Measurements from ENCODE around the gene DOK4.

The DOK4 gene

GRCh38 chr16:57485916-57486857 is at the start of gene DOK4:
Gene DOK4, minus strand, starts transcription at chr16:57486493. Its CDS starts 6,986 bp downstream, at chr16:57479507.
- DNase-seq (ENCODE audit: low spot score) = peak; percentile 68

GRCh38 chr16:57535680-57536305 is 49.5 kb upstream of the DOK4 start:
- DNase-seq (ENCODE audit: low spot score) = peak; percentile 71

- DNase-seq (ENCODE audit: low spot score) = no peak
These were observed 48.8 kb upstream of the DOK4 start for GRCh38 chr16:57534881-57535658.

GRCh38 chr16:57534337-57534880 is 48.1 kb upstream of the DOK4 start:
- no peak for DNase-seq (ENCODE audit: low spot score)

GRCh38 chr16:57533431-57534336 is 47.4 kb upstream of the DOK4 start:
- DNase-seq (ENCODE audit: low spot score) = no peak

GRCh38 chr16:57532266-57532625 is 46.0 kb upstream of the DOK4 start:
- no peak for DNase-seq (ENCODE audit: low spot score)

GRCh38 chr16:57531635-57532265 is 45.5 kb upstream of the DOK4 start:
- DNase-seq (ENCODE audit: low spot score) = no peak

- no peak for DNase-seq (ENCODE audit: low spot score)
These were observed 44.9 kb upstream of the DOK4 start for GRCh38 chr16:57531253-57531575.

GRCh38 chr16:57530522-57531252 is 44.4 kb upstream of the DOK4 start:
- no peak for DNase-seq (ENCODE audit: low spot score)

- DNase-seq (ENCODE audit: low spot score) = no peak
These were observed 43.8 kb upstream of the DOK4 start for GRCh38 chr16:57530104-57530521.

- DNase-seq (ENCODE audit: low spot score) = no peak
These were observed 43.3 kb upstream of the DOK4 start for GRCh38 chr16:57529391-57530103.

- no peak for DNase-seq (ENCODE audit: low spot score)
These were observed 42.5 kb upstream of the DOK4 start for GRCh38 chr16:57528499-57529390.

GRCh38 chr16:57527610-57528360 is 41.5 kb upstream of the DOK4 start:
- no peak for DNase-seq (ENCODE audit: low spot score)

- no peak for DNase-seq (ENCODE audit: low spot score)
These were observed 40.7 kb upstream of the DOK4 start for GRCh38 chr16:57527027-57527426.

- DNase-seq (ENCODE audit: low spot score) = no peak
These were observed 40.2 kb upstream of the DOK4 start for GRCh38 chr16:57526498-57526897.

GRCh38 chr16:57525761-57526160 is 39.5 kb upstream of the DOK4 start:
- no peak for DNase-seq (ENCODE audit: low spot score)

GRCh38 chr16:57522960-57523359 is 36.7 kb upstream of the DOK4 start:
- DNase-seq (ENCODE audit: low spot score) = no peak

Measured in cerebellar cortex (tissue), 1 donor.